Limb (tissue), 2 donors: ENCODE data around the gene FMC1.
"Not testable (repeated sequence)": the region's sequence is repeated elsewhere in the genome, so short reads cannot be mapped to it uniquely, and the experiment has no call there.

Source experiments
- DNase-seq, 2 donors: peaks; one replicate each; pipeline ENCODE4 v3.0.0-alpha.2; 2016; ENCODE audit errors: extremely low spot score in 2 of 2

Gene FMC1

GRCh38 chr7:139340037-139340807 is 915 bp upstream of the FMC1 start:
- DNase-seq: peak; percentile 98 to 99

GRCh38 chr7:139340808-139341057 is 404 bp upstream of the FMC1 start:
- DNase-seq: peak in 1 of 2 donors; percentile 90

DNA sequence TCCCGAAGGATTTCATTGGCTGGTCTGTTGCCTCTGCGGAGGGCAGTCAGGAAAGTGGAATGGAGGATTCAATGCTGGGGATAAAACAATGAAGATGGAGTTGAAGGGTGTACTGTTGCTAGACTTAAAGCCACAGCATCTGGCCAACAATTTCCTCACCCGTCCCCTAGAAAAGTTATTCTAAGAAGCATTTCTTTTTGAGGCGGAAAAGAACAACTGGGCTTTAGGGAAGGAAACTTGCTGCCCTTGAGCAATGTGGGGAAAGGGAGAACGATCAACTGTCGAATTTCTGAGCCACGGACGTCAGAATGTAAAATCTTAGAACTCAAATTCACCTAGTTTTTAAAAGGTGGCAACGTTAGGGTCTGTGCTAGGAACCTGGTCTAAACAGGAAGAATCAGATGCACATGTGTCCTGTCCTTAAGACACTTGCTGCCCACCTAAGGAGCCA is 664 bp downstream of the FMC1 start:
- no peak for DNase-seq

DNA sequence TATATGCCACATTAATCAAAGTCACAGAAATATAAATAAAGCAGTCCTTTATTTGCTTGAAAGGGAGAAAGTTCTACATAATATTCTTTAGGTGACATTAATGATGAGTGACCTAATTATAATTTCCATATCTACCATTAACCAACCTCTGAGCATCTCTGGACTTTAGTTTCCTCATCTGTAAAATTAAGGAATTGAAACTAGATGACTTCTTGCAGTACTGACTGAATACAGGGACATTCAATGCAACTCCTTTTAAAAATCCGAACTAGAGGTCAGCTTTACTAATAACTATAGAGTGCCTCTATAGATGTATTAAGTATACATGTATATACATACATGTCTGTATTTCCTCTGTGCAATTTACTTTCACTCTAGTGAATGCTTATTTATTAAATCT is 3.9 kb downstream of the FMC1 start:
- no peak for DNase-seq

DNA sequence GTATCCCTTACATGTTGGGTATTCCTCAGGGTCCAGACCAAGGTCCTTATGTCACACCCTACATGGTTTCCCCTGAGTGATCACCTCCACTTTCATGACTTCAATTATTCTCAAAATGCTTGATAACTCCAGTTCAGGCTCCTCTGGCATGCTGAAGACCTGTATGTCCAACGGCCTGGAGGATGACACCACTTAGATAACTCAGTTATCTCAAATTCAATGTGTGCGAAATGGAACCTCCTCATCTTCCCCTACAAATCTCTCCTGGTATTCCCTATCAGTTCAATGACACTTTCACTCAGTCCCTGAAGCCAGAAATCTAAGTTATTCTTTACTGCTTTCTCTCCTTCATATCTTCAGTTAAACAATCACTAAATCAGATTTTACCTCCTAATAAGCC is 9.9 kb downstream of the FMC1 start:
- DNase-seq: no peak

DNA sequence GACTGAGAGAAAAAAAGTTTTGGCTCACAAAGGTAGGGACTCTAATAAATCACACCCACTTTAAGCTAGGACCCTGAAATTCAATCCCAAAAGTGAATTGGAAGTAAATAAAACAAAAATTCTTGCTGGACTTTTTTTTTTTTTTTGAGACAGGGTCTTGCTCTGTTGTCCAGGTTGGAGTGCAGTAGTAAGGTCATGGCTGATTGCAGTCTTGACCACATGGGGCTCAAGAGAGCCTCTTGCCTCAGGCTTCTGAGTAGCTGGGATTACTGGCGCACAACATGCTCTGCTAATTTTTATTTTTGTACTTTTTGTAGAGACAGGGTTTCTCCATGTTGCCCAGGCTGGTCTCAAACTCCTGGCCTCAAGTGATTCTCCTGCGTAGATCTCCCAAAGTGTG is 13.6 kb downstream of the FMC1 start:
- DNase-seq: no peak

GRCh38 chr7:139355320-139355719 is 14.2 kb downstream of the FMC1 start:
- no peak for DNase-seq

GRCh38 chr7:139357729-139358506 is 16.8 kb downstream of the FMC1 start:
- not testable (repeated sequence) for DNase-seq

GRCh38 chr7:139358541-139359365 is 17.6 kb downstream of the FMC1 start:
- DNase-seq: no peak

- peak; percentile 99 to 100 for DNase-seq
Observed at GRCh38 chr7:139359366-139360209, 18.5 kb downstream of the FMC1 start, which contains the start of gene LUC7L2. Gene LUC7L2 (plus strand): TSS chr7:139359894. CDS start chr7:139360262, 368 bp downstream.

DNA sequence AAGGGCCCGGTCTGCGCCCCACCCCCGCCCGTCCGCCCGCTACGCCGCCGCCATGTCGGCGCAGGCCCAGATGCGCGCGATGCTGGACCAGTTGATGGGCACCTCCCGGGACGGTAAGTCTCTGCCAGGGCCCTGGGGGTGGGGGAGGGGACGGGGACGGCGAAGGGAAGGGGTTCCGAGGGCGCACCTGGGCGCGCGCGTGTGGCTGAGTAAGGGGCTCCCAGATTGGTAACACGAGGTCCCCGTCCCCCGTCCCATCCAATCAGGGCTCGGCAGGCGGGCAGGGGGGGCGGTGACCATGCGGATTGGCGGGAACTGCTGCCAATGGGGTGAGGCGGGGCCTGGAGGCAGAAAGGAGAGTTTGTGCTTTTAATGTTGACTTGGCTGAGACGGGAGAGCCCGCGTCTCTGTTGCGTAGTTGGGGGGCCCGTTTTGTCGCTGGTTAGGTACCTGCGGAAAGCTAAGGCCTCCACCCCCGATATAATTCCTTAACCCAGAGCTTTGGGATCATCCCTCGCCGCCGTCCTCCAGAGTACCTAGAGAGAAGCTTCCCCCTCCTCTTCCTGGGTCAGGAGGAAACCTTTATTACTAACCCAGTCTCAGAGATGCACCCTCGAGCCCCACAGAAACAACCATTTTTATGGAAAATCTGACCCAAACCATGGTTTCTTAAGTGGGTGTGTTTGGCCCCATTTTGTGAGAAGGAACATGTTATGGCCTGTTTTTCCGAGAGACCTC is 19.2 kb downstream of the FMC1 start:
- peak; percentile 95 to 100 for DNase-seq

- DNase-seq: no peak
Observed at GRCh38 chr7:139360948-139361307, 19.8 kb downstream of the FMC1 start.

DNA sequence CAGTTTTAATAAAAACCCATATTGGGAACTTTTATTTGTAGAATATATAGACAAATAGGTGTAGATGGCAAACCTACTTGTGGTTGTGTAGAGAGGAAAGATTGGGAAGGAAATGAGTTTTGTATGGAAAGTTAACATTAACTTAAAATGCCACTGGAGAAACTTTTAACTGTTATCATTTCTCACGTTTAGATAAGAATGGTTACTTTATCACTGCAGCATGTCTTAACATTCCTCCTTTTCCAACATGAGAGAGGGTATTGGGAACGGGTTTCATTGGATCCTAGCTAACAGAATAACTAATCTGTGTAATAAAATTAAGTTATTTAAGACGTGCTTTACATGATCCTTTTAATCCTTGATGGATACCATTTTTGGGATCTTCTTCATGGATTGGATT is 20.4 kb downstream of the FMC1 start:
- DNase-seq: no peak

DNA sequence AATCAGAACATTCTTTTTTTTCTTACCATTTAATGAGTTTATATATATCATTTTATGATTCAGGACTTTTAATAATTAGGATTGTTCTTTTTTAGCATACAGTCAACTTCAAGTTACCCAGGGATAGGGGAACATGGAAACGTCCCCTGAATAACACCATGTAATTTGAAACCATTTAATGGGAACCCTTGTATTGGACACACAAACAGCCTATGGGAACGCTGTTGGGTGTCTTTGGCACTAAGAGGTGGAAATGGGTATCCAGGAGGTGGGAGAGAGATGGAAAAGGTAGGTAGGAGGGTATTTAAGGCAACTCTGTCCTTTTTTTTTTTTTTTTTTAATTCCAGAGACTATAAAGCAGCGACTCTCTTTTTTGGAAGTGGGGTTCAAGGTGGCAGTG is 21.2 kb downstream of the FMC1 start:
- DNase-seq: no peak

GRCh38 chr7:139362981-139363380 is 21.8 kb downstream of the FMC1 start:
- no peak for DNase-seq

- DNase-seq: no peak
Observed at GRCh38 chr7:139365336-139365735, 24.2 kb downstream of the FMC1 start.

DNA sequence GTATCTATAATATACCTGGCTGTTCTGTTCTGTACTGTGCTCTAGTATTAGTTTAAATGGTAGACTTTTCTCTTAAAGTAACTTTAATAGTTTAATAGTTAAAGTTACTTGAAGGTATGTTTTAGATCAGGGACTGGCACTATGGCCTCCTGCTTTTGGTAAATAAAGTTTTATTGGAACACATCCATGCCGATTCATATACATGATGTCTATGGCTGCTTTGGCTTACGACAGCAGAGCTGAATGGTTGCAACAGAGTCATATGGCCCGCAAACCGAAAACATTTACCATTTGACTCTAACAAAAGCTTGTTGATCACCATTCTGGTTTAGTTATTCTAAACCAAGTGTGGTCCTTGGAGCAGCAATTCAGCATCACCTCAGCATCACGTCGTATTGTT is 25.3 kb downstream of the FMC1 start:
- DNase-seq: no peak

GRCh38 chr7:139367438-139368155 is 26.5 kb downstream of the FMC1 start:
- no peak for DNase-seq

DNA sequence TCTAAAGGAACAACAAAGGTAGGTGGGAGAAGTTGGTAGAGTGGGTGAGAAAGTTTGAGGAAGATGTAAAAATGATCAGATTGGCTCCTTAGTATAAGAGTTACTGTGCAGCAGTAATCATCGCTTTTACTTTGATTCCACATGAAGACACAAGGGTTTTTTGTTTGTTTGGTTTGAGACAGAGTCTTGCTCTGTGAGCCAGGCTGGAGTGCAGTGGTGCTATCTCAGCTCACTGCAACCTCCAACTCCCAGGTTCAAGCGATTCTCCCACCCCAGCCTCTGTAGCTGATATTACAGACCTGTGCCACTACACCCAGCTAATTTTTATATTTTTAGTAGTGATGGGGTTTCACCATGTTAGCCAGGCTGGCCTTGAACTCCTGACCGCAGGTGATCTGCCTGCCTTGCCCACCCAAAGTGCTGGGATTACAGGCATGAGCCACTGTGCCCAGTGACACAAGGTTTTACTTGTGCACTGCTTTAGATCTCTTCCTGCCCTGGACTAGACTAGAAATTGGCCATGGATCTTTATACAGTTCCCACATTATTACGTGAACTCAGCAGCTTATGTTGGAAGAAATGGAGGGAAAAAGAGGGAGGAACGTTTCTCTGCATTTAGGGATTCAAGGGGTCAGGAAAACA is 29.3 kb downstream of the FMC1 start:
- no peak for DNase-seq
